ENCODE data around the gene CCDC14. TPM values are rescaled to one million over a fixed set of nuclear protein-coding genes. Genes with fewer than 3 reads are reported as not detected.
"Not testable (repeated sequence)": the region's sequence is repeated elsewhere in the genome, so short reads cannot be mapped to it uniquely, and the experiment has no call there.

Gene CCDC14
- polyA plus RNA-seq, 2 donors = 12.2 to 18.8 TPM

DNA sequence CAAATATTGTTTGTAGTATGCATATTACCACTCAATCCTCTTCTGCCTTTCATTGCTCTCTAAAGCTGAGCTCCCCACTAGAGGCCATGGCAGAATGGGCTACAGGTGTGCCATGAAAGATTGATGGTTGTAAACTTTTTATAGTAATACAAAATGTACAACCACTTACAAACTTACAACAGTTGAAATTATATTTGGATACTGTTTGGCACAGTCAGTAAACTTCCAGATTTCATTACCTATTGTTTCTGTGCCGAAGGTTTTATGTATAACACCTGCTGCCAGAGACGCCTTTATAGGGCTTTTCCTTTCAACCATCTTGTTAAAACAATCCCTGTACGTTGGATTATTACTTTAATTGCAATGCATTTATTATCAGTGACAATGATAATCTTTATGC is 23.9 kb upstream of the CCDC14 start:
- H3K36me3 ChIP-seq (ENCODE audit: control insufficient read depth in 2 of 2, insufficient read depth in 2 of 2, low read length in 1 of 2) = no peaks in the 10 kb centered on the region
- no peaks in the 10 kb centered on the region for H3K9me3 ChIP-seq (ENCODE audit: control insufficient read depth in 2 of 2, insufficient read depth in 1 of 2, low read depth in 1 of 2, low read length in 1 of 2)
- no peak overlapping the region for H3K27ac ChIP-seq (ENCODE audit: low read depth in 2 of 2, low read length in 1 of 2)
- H3K27me3 ChIP-seq (ENCODE audit: control insufficient read depth in 1 of 2, insufficient read depth in 2 of 2, low read length in 2 of 2) = peaks cover 0 to 3% of the 10 kb centered on the region in 2 donors
- 77 to 79% methylated on average over 3 of the region's 3 CpGs for WGBS, 2 donors
- peaks cover 0 to 5% of the 10 kb centered on the region in 2 donors for H3K4me1 ChIP-seq (ENCODE audit: control insufficient read depth in 2 of 2, insufficient read depth in 2 of 2, low read length in 1 of 2)
- H3K4me3 ChIP-seq (ENCODE audit: low read depth in 1 of 2, low read length in 2 of 2) = no peak overlapping the region

- Histone ChIP-seq H3K27me3 (ENCODE audit: control insufficient read depth in 1 of 2, insufficient read depth in 2 of 2, low read length in 2 of 2) (peaks cover 0 to 3% of the 10 kb centered on the region in 2 donors), H3K27ac (ENCODE audit: low read depth in 2 of 2, low read length in 1 of 2) (no peak overlapping the region), H3K4me3 (ENCODE audit: low read depth in 1 of 2, low read length in 2 of 2) (no peak overlapping the region), H3K4me1 (ENCODE audit: control insufficient read depth in 2 of 2, insufficient read depth in 2 of 2, low read length in 1 of 2) (peaks cover 0 to 6% of the 10 kb centered on the region in 2 donors), H3K36me3 (ENCODE audit: control insufficient read depth in 2 of 2, insufficient read depth in 2 of 2, low read length in 1 of 2) (no peaks in the 10 kb centered on the region), H3K9me3 (ENCODE audit: control insufficient read depth in 2 of 2, insufficient read depth in 1 of 2, low read depth in 1 of 2, low read length in 1 of 2) (no peaks in the 10 kb centered on the region)
- WGBS, 2 donors = 92 to 95% methylated on average over 1 of the region's 1 CpG
Measured at GRCh38 chr3:123984350-123984749, 23.3 kb upstream of the CCDC14 start.

GRCh38 chr3:123981317-123981716 is 20.3 kb upstream of the CCDC14 start:
- not testable (repeated sequence) for H3K4me1 ChIP-seq (ENCODE audit: control insufficient read depth in 2 of 2, insufficient read depth in 2 of 2, low read length in 1 of 2); H3K9me3 ChIP-seq (ENCODE audit: control insufficient read depth in 2 of 2, insufficient read depth in 1 of 2, low read depth in 1 of 2, low read length in 1 of 2); H3K4me3 ChIP-seq (ENCODE audit: low read depth in 1 of 2, low read length in 2 of 2); H3K27ac ChIP-seq (ENCODE audit: low read depth in 2 of 2, low read length in 1 of 2); H3K27me3 ChIP-seq (ENCODE audit: control insufficient read depth in 1 of 2, insufficient read depth in 2 of 2, low read length in 2 of 2); H3K36me3 ChIP-seq (ENCODE audit: control insufficient read depth in 2 of 2, insufficient read depth in 2 of 2, low read length in 1 of 2)
- WGBS, 2 donors = 70 to 71% methylated on average over 4 of the region's 4 CpGs

DNA sequence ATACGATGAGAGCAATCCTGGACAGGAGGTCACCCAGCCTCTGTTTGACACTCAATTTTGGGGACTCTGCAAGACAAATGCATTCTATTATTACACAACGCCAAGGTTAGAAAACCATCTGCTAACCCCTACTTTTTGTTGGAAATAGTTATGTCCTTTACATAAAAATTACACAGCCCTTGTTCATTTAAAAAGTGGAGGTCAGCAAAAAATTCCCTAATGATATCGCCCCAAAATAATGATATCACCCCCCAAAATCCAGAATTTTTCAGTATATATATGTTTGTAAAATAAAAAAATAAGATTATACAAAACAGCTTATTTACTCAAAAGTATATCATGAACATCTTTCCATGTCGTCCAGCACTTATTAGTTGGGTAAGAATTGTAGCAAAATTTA is 19.5 kb upstream of the CCDC14 start:
- Histone ChIP-seq H3K36me3 (ENCODE audit: control insufficient read depth in 2 of 2, insufficient read depth in 2 of 2, low read length in 1 of 2) (no peaks in the 10 kb centered on the region), H3K27me3 (ENCODE audit: control insufficient read depth in 1 of 2, insufficient read depth in 2 of 2, low read length in 2 of 2) (peaks cover 0 to 3% of the 10 kb centered on the region in 2 donors), H3K27ac (ENCODE audit: low read depth in 2 of 2, low read length in 1 of 2) (no peak overlapping the region), H3K4me3 (ENCODE audit: low read depth in 1 of 2, low read length in 2 of 2) (no peak overlapping the region), H3K4me1 (ENCODE audit: control insufficient read depth in 2 of 2, insufficient read depth in 2 of 2, low read length in 1 of 2) (peaks cover 0 to 4% of the 10 kb centered on the region in 2 donors), H3K9me3 (ENCODE audit: control insufficient read depth in 2 of 2, insufficient read depth in 1 of 2, low read depth in 1 of 2, low read length in 1 of 2) (no peaks in the 10 kb centered on the region)
- 72 to 75% methylated on average over 4 of the region's 4 CpGs for WGBS, 2 donors

- not testable (repeated sequence) for H3K9me3 ChIP-seq (ENCODE audit: control insufficient read depth in 2 of 2, insufficient read depth in 1 of 2, low read depth in 1 of 2, low read length in 1 of 2); H3K4me1 ChIP-seq (ENCODE audit: control insufficient read depth in 2 of 2, insufficient read depth in 2 of 2, low read length in 1 of 2); H3K4me3 ChIP-seq (ENCODE audit: low read depth in 1 of 2, low read length in 2 of 2); H3K27me3 ChIP-seq (ENCODE audit: control insufficient read depth in 1 of 2, insufficient read depth in 2 of 2, low read length in 2 of 2); H3K36me3 ChIP-seq (ENCODE audit: control insufficient read depth in 2 of 2, insufficient read depth in 2 of 2, low read length in 1 of 2); H3K27ac ChIP-seq (ENCODE audit: low read depth in 2 of 2, low read length in 1 of 2)
- 9 to 11% methylated on average over 27 of the region's 29 CpGs for WGBS, 2 donors
Measured at GRCh38 chr3:123979525-123980501, 18.8 kb upstream of the CCDC14 start.

GRCh38 chr3:123976904-123977303 is 15.9 kb upstream of the CCDC14 start:
- H3K4me3 ChIP-seq (ENCODE audit: low read depth in 1 of 2, low read length in 2 of 2); H3K4me1 ChIP-seq (ENCODE audit: control insufficient read depth in 2 of 2, insufficient read depth in 2 of 2, low read length in 1 of 2); H3K27me3 ChIP-seq (ENCODE audit: control insufficient read depth in 1 of 2, insufficient read depth in 2 of 2, low read length in 2 of 2); H3K9me3 ChIP-seq (ENCODE audit: control insufficient read depth in 2 of 2, insufficient read depth in 1 of 2, low read depth in 1 of 2, low read length in 1 of 2); H3K36me3 ChIP-seq (ENCODE audit: control insufficient read depth in 2 of 2, insufficient read depth in 2 of 2, low read length in 1 of 2); H3K27ac ChIP-seq (ENCODE audit: low read depth in 2 of 2, low read length in 1 of 2): not testable (repeated sequence)
- WGBS, 2 donors = 76 to 78% methylated on average over 7 of the region's 7 CpGs

- not testable (repeated sequence) for H3K9me3 ChIP-seq (ENCODE audit: control insufficient read depth in 2 of 2, insufficient read depth in 1 of 2, low read depth in 1 of 2, low read length in 1 of 2); H3K4me1 ChIP-seq (ENCODE audit: control insufficient read depth in 2 of 2, insufficient read depth in 2 of 2, low read length in 1 of 2); H3K36me3 ChIP-seq (ENCODE audit: control insufficient read depth in 2 of 2, insufficient read depth in 2 of 2, low read length in 1 of 2); H3K4me3 ChIP-seq (ENCODE audit: low read depth in 1 of 2, low read length in 2 of 2); H3K27me3 ChIP-seq (ENCODE audit: control insufficient read depth in 1 of 2, insufficient read depth in 2 of 2, low read length in 2 of 2); H3K27ac ChIP-seq (ENCODE audit: low read depth in 2 of 2, low read length in 1 of 2)
- 64 to 75% methylated on average over 4 of the region's 4 CpGs for WGBS, 2 donors
Measured at GRCh38 chr3:123976181-123976898, 15.3 kb upstream of the CCDC14 start.

DNA sequence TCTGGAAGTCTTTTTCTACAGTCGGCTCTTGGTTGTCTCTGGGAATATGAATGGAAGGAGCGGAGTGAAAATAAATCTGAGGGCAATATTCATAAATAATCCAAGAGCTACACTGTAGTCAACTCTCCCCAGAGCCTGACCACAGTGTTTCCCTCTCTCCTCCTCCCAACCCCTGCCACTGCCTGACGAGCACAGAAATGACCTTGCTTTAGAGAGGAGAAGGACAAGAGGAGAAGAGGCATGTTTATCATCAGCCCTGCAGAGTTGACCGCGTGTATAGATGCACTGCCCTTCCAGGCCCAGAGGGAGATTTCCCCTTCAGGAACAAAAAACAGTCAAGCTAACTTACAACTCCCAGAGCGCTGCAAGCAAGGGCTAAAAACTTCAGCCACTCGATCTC is 14.0 kb upstream of the CCDC14 start:
- H3K4me1 ChIP-seq (ENCODE audit: control insufficient read depth in 2 of 2, insufficient read depth in 2 of 2, low read length in 1 of 2); H3K9me3 ChIP-seq (ENCODE audit: control insufficient read depth in 2 of 2, insufficient read depth in 1 of 2, low read depth in 1 of 2, low read length in 1 of 2); H3K27me3 ChIP-seq (ENCODE audit: control insufficient read depth in 1 of 2, insufficient read depth in 2 of 2, low read length in 2 of 2); H3K27ac ChIP-seq (ENCODE audit: low read depth in 2 of 2, low read length in 1 of 2); H3K4me3 ChIP-seq (ENCODE audit: low read depth in 1 of 2, low read length in 2 of 2); H3K36me3 ChIP-seq (ENCODE audit: control insufficient read depth in 2 of 2, insufficient read depth in 2 of 2, low read length in 1 of 2): not testable (repeated sequence)
- 75 to 80% methylated on average over 4 to 5 of the region's 7 CpGs for WGBS, 2 donors

DNA sequence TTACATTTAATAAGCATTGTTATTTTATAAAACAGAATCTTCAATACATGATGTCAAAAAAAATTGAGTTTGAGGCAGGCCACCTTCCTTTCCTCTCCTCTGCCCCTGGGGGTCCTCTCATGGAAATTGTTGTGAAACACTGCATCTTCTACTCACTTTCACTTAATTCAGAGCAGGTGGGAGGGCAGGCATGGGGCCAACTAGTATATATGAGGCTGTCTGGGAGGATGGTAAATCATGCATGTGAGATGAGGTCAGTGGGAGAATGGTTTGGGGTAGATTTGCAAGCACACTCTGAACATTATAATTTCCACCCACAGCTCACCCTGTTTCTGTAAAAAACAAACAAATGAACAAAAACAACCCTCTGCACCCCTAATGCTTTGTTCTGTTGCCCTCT is 10.4 kb upstream of the CCDC14 start:
- no peak overlapping the region for H3K4me3 ChIP-seq (ENCODE audit: low read depth in 1 of 2, low read length in 2 of 2)
- no peaks in the 10 kb centered on the region for H3K27me3 ChIP-seq (ENCODE audit: control insufficient read depth in 1 of 2, insufficient read depth in 2 of 2, low read length in 2 of 2)
- no peaks in the 10 kb centered on the region for H3K4me1 ChIP-seq (ENCODE audit: control insufficient read depth in 2 of 2, insufficient read depth in 2 of 2, low read length in 1 of 2)
- H3K36me3 ChIP-seq (ENCODE audit: control insufficient read depth in 2 of 2, insufficient read depth in 2 of 2, low read length in 1 of 2) = no peaks in the 10 kb centered on the region
- H3K9me3 ChIP-seq (ENCODE audit: control insufficient read depth in 2 of 2, insufficient read depth in 1 of 2, low read depth in 1 of 2, low read length in 1 of 2) = no peaks in the 10 kb centered on the region
- no peak overlapping the region for H3K27ac ChIP-seq (ENCODE audit: low read depth in 2 of 2, low read length in 1 of 2)

Data from esophagus (tissue), 2 donors.